GM12864 (cell line): ENCODE data around the gene PRKG1.

Experiments used
- DNase-seq: peaks from one replicate; pipeline ENCODE4 v3.0.0-alpha.2; 2011; ENCODE audit warnings: low read depth
- H3K4me3 ChIP-seq: 2 replicates; pipeline ENCODE4 v1.5.1; 2011; ENCODE audit warnings: mild to moderate bottlenecking, low read depth, low read length, control low read depth
- CTCF ChIP-seq: IDR thresholded peaks from 2 replicates; pipeline ENCODE4 v1.5.1; 2011; ENCODE audit warnings: low read depth, mild to moderate bottlenecking, moderate library complexity, low read length, control low read depth, inconsistent platforms; ENCODE audit errors: missing control alignments

PRKG1 gene

GRCh38 chr10:52111101-52111891 is 1037.0 kb downstream of the PRKG1 start:
- DNase-seq, result no peak
- no peak overlapping the region for H3K4me3 ChIP-seq
- TF ChIP-seq CTCF, result no peak

- no peak overlapping the region for H3K4me3 ChIP-seq
- no peak for TF ChIP-seq CTCF
- no peak for DNase-seq
Observed at GRCh38 chr10:52115823-52116222, 1041.5 kb downstream of the PRKG1 start.

GRCh38 chr10:52119507-52119906 is 1045.2 kb downstream of the PRKG1 start:
- TF ChIP-seq CTCF, result no peak
- no peak overlapping the region for H3K4me3 ChIP-seq
- no peak for DNase-seq

GRCh38 chr10:52121688-52122087 is 1047.4 kb downstream of the PRKG1 start:
- no peak for TF ChIP-seq CTCF
- no peak for DNase-seq
- no peak overlapping the region for H3K4me3 ChIP-seq

GRCh38 chr10:52128056-52128683 is 1053.9 kb downstream of the PRKG1 start:
- H3K4me3 ChIP-seq, result no peak overlapping the region
- TF ChIP-seq CTCF, result no peak
- no peak for DNase-seq

- no peak for DNase-seq
- TF ChIP-seq CTCF, result no peak
- no peak overlapping the region for H3K4me3 ChIP-seq
Observed at GRCh38 chr10:52129410-52130178, 1055.3 kb downstream of the PRKG1 start.
